Neural progenitor cell (in vitro differentiated cells): ENCODE data around the gene SELENOO. TPM values are rescaled to one million over a fixed set of nuclear protein-coding genes. Genes with fewer than 3 reads are reported as not detected.

Experiments used
- DNase-seq: peaks from one replicate; pipeline ENCODE4 v3.0.0-alpha.2; 2016; ENCODE audit warnings: low spot score
- H2AFZ ChIP-seq: fragments of 200-600 bp; sonication (generic); replicated peaks from 2 replicates; pipeline ENCODE4 v1.6.1; 2016; ENCODE audit warnings: antibody characterized with exemption
- H3F3A ChIP-seq: fragments of 200-600 bp; sonication (generic); 2 replicates; pipeline ENCODE4 v1.6.1; 2016; ENCODE audit warnings: antibody characterized with exemption, low read depth
- H3K27ac ChIP-seq: fragments of 200-600 bp; sonication (generic); 2 replicates; pipeline ENCODE4 v1.5.1; 2016; ENCODE audit warnings: mild to moderate bottlenecking
- H3K27me3 ChIP-seq: fragments of 200-600 bp; sonication (generic); 2 replicates; pipeline ENCODE4 v1.6.1; 2016; ENCODE audit warnings: mild to moderate bottlenecking, moderate library complexity
- H3K36me3 ChIP-seq: fragments of 200-600 bp; sonication (generic); 2 replicates; pipeline ENCODE4 v1.5.1; 2016
- H3K4me1 ChIP-seq: fragments of 200-600 bp; sonication (generic); 2 replicates; pipeline ENCODE4 v1.6.1; 2016; ENCODE audit warnings: mixed run types
- H3K4me2 ChIP-seq: fragments of 200-600 bp; sonication (generic); 2 replicates; pipeline ENCODE4 v1.6.1; 2016
- H3K4me3 ChIP-seq: fragments of 200-600 bp; sonication (generic); 2 replicates; pipeline ENCODE4 v1.5.1; 2016
- H3K79me2 ChIP-seq: fragments of 200-600 bp; sonication (generic); 2 replicates; pipeline ENCODE4 v1.6.1; 2016; ENCODE audit warnings: low read depth
- H3K9ac ChIP-seq: fragments of 200-600 bp; sonication (generic); 2 replicates; pipeline ENCODE4 v1.6.1; 2016
- H3K9me3 ChIP-seq: fragments of 200-600 bp; sonication (generic); 2 replicates; pipeline ENCODE4 v1.5.1; 2016; ENCODE audit warnings: low read depth
- H4K20me1 ChIP-seq: fragments of 200-600 bp; sonication (generic); 2 replicates; pipeline ENCODE4 v1.6.1; 2016; ENCODE audit warnings: low read depth
- H3K27ac Mint-ChIP-seq: 3 replicates; pipeline ENCODE4 v1.8.0; 2021; ENCODE audit warnings: mixed read lengths
- H3K27me3 Mint-ChIP-seq: 2 replicates; pipeline ENCODE4 v1.8.0; 2022; ENCODE audit warnings: low read depth, mild to moderate bottlenecking, inconsistent platforms, moderate library complexity, mixed read lengths; ENCODE audit not compliant: insufficient read depth
- H3K36me3 Mint-ChIP-seq: 3 replicates; pipeline ENCODE4 v1.8.0; 2021; ENCODE audit warnings: mixed read lengths
- H3K4me1 Mint-ChIP-seq: 3 replicates; pipeline ENCODE4 v1.8.0; 2021; ENCODE audit warnings: mixed read lengths
- H3K4me3 Mint-ChIP-seq: 3 replicates; pipeline ENCODE4 v1.8.0; 2021; ENCODE audit warnings: mild to moderate bottlenecking, moderate library complexity, mixed read lengths
- H3K9me3 Mint-ChIP-seq: 3 replicates; pipeline ENCODE4 v1.8.0; 2020; ENCODE audit warnings: mixed read lengths
- CTCF ChIP-seq: fragments of 200-600 bp; sonication (generic); IDR thresholded peaks from 2 replicates; pipeline ENCODE4 v1.5.1; 2017; ENCODE audit warnings: antibody characterized with exemption, mild to moderate bottlenecking
- EZH2 ChIP-seq: fragments of 200-600 bp; sonication (generic); IDR thresholded peaks from 2 replicates; pipeline ENCODE4 v1.6.1; 2017; ENCODE audit warnings: antibody characterized with exemption, mild to moderate bottlenecking, moderate library complexity
- EZH2phosphoT487 ChIP-seq: fragments of 200-600 bp; sonication (generic); IDR thresholded peaks from 2 replicates; pipeline ENCODE4 v1.6.1; 2017; ENCODE audit warnings: antibody characterized with exemption
- total RNA-seq: library from RNA; depleted of rRNA; stranded (reverse); fragments of >200 nt; gene quantifications from 2 replicates; pipeline ENCODE4 v1.2.3, GENCODE V29; 2015; ENCODE audit warnings: low replicate concordance

Gene SELENOO
- total RNA-seq, 1 donor from 2014 or later: 7.6 TPM

GRCh38 chr22:50176850-50177536 is 23.8 kb upstream of the SELENOO start:
- Histone ChIP-seq H3F3A (peaks cover 2% of the 10 kb centered on the region), H3K36me3 (no peaks in the 10 kb centered on the region), H3K9ac (no peak overlapping the region), H4K20me1 (no peaks in the 10 kb centered on the region), H3K9me3 (no peaks in the 10 kb centered on the region), H3K27ac (no peak overlapping the region), H3K4me1 (no peaks in the 10 kb centered on the region), H3K79me2 (no peaks in the 10 kb centered on the region), H2AFZ (no peak overlapping the region), H3K4me3 (no peak overlapping the region), H3K27me3 (peaks cover 3% of the 10 kb centered on the region), H3K4me2 (no peak overlapping the region)
- Mint-ChIP-seq H3K27me3 (peaks cover 3% of the 10 kb centered on the region), H3K36me3 (peaks cover 2% of the 10 kb centered on the region), H3K9me3 (no peaks in the 10 kb centered on the region), H3K27ac (no peak overlapping the region), H3K4me3 (no peak overlapping the region), H3K4me1 (peaks cover 12% of the 10 kb centered on the region)
- no peak for DNase-seq
- no peak for TF ChIP-seq EZH2
- no peak for TF ChIP-seq EZH2phosphoT487
- TF ChIP-seq CTCF: no peak

GRCh38 chr22:50177537-50178470 is 23.0 kb upstream of the SELENOO start:
- no peaks in the 10 kb centered on the region for H3K9me3 ChIP-seq
- TF ChIP-seq EZH2 (no peak), EZH2phosphoT487 (no peak), CTCF (no peak)
- H3K4me1 ChIP-seq: no peaks in the 10 kb centered on the region
- Mint-ChIP-seq H3K4me1 (peaks cover 12% of the 10 kb centered on the region), H3K27me3 (peaks cover under 1% of the 10 kb centered on the region), H3K36me3 (peaks cover 2% of the 10 kb centered on the region), H3K27ac (peak overlapping the region; percentile 92), H3K9me3 (no peaks in the 10 kb centered on the region), H3K4me3 (no peak overlapping the region)
- DNase-seq: no peak
- H3K27ac ChIP-seq: no peak overlapping the region
- no peaks in the 10 kb centered on the region for H3K27me3 ChIP-seq
- H3F3A ChIP-seq: no peaks in the 10 kb centered on the region
- no peak overlapping the region for H2AFZ ChIP-seq
- no peak overlapping the region for H3K9ac ChIP-seq
- no peaks in the 10 kb centered on the region for H3K36me3 ChIP-seq
- H3K4me2 ChIP-seq: no peak overlapping the region
- no peak overlapping the region for H3K4me3 ChIP-seq
- H4K20me1 ChIP-seq: no peaks in the 10 kb centered on the region
- no peaks in the 10 kb centered on the region for H3K79me2 ChIP-seq

DNA sequence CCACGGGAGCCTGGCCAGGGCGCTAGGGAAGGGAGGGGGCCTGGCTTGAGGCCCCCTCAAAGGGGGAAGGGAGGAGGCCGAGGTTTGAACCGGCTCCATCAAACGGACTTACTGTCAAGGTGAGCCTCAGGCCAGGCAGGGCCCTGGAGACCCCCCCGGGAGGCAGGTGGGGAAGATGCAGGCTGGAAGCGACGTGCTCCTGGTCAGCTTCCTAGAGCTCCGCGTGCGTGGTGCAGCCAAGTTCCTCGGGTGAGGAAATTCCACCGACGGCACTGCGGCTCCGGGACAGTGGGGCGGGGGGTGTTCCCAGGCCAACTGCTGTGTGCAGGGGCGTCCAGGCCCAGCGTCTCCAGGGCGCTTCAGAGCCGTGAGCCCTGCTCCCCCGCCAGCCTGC is 22.3 kb upstream of the SELENOO start:
- Mint-ChIP-seq H3K9me3 (no peaks in the 10 kb centered on the region), H3K4me3 (no peak overlapping the region)
- no peak for DNase-seq

More for the DNA sequence above, 22.3 kb upstream of the SELENOO start:
- Histone ChIP-seq H3F3A (no peaks in the 10 kb centered on the region), H3K4me3 (no peak overlapping the region), H3K4me2 (no peak overlapping the region), H2AFZ (no peak overlapping the region), H3K9ac (no peak overlapping the region), H4K20me1 (no peaks in the 10 kb centered on the region), H3K27me3 (no peaks in the 10 kb centered on the region), H3K4me1 (no peaks in the 10 kb centered on the region), H3K36me3 (no peaks in the 10 kb centered on the region), H3K9me3 (no peaks in the 10 kb centered on the region), H3K79me2 (no peaks in the 10 kb centered on the region), H3K27ac (no peak overlapping the region)
- Mint-ChIP-seq H3K27me3 (peaks cover 3% of the 10 kb centered on the region), H3K4me1 (peaks cover 12% of the 10 kb centered on the region), H3K27ac (no peak overlapping the region), H3K36me3 (peaks cover 2% of the 10 kb centered on the region)
- TF ChIP-seq EZH2phosphoT487 (no peak), EZH2 (no peak), CTCF (no peak)
